Stimulated activated CD4-positive, alpha-beta T cell treated with anti-CD3 and anti-CD28 coated beads, Interleukin-12 subunit alpha, Interleukin-12 subunit beta, amount 100 ng/mL, for 24 hours (primary cell): Measurements from ENCODE around the gene OR2T11.
"Not testable (repeated sequence)": the region's sequence is repeated elsewhere in the genome, so short reads cannot be mapped to it uniquely, and the experiment has no call there.

Source experiments
- DNase-seq, 2 experiments: peaks; one replicate each; pipeline ENCODE4 v3.0.0-alpha.2; 2020; ENCODE audit warnings: low read depth in 2 of 2

Gene OR2T11, protein sequence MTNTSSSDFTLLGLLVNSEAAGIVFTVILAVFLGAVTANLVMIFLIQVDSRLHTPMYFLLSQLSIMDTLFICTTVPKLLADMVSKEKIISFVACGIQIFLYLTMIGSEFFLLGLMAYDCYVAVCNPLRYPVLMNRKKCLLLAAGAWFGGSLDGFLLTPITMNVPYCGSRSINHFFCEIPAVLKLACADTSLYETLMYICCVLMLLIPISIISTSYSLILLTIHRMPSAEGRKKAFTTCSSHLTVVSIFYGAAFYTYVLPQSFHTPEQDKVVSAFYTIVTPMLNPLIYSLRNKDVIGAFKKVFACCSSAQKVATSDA

DNA sequence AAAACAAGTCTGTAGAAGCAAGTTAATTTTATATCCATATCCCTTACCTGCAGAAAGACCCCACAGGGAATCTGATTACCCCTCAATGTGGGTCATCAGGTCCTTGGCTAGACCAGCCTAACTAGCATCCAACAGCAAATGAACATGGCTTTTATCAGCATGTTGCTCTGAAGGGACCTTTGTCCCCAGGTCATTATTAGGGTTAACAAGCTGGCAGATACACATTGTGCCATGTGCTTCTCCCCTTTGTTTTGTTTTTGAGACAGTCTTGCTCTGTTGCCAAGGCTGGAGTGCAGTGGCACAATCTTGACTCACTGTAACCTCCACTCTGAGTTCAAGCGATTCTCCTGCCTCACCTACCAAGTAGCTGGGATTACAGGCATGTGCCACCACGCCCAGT, at the start of gene OR2T11:
Gene OR2T11, minus strand, starts transcription at position 101 of the 400 bp plus-strand sequence. CDS start 7,963 bp downstream, outside the sequence.
- not testable (repeated sequence) for DNase-seq

- DNase-seq: no peak
These were observed 46.8 kb upstream of the OR2T11 start for GRCh38 chr1:248681651-248682050.

DNA sequence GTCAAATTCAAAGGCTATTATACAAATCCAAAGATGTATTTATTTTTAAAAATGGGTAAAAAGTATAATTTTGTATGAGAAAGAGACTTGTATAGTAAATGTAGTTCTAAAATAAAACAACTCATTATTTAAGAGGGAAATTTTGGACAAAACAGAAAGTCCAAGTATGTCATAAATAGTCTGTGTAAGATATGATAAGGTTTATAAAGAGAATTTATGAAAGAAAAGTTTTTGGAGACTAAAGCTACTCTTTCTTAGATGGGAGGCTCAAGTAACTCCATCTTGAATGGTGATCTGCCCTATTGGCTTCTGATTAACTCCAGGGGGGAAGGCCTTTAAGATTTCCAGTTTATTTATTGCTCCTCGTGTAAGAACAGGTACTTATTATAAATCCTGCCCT, 35.1 kb upstream of the OR2T11 start:
- no peak for DNase-seq

DNA sequence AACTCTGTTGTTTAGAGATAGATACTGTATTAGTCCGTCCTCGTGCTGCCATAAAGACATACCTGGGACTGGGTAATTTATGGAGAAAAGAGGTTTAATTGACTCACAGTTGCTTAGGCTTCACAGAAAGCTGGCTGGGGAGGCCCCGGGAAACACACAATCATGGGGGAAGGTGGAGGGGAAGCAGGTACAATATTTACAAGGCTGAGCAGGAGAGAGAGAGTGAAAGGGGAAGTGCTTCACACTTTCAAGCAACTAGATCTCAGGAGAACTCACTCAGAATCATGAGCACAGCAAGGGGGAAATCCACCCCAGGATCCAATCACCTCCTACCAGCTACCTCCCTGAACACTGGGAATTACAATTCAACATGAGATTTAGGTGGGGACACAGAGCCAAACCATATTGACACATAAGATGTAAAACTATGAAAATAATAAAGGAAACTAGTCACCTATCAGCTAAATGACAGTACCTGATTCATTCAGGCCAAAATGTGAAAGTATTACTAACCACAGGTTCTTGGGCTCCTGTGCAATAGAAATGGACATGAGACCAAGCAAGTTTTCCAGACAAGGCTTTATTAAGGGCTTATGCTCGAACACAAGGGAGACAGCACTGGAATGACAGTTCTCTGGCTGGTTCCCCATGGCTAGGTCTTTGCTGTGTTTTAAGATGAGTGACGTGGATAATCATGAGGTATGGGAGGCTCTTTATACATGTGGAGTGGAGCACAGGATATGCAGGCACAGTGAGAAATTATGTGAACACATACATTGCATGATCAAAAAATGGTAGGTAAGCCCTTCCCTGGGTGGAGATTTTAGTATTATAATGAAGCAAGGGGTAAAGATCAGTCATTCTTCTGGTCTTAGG, 28.8 kb upstream of the OR2T11 start:
- DNase-seq: not testable (repeated sequence)

DNA sequence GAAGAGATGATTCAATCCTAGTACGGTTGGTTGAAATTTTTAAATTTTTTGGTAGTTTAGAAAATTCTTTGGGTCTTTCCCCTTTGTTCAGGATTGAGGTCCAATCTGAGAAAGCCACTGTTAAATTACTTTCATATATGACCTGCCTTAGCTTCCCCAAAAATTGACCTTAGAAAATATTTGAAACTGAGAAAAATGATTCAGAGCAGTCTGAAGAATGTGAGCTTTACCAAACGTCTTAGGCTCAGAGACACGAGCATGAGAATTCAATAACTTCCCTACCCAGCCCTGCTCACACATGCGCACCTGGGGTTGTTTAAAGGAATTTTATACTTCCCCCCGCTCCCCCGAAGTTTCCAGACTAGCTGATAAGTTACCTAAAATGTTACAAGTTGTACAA, 21.9 kb upstream of the OR2T11 start:
- DNase-seq: not testable (repeated sequence)

- DNase-seq: not testable (repeated sequence)
These were observed 20.5 kb upstream of the OR2T11 start, which contains the start of gene OR2T27 for GRCh38 chr1:248655354-248655753. Gene OR2T27 (minus strand): TSS chr1:248655528. CDS start chr1:248650884, 4,644 bp downstream.

DNA sequence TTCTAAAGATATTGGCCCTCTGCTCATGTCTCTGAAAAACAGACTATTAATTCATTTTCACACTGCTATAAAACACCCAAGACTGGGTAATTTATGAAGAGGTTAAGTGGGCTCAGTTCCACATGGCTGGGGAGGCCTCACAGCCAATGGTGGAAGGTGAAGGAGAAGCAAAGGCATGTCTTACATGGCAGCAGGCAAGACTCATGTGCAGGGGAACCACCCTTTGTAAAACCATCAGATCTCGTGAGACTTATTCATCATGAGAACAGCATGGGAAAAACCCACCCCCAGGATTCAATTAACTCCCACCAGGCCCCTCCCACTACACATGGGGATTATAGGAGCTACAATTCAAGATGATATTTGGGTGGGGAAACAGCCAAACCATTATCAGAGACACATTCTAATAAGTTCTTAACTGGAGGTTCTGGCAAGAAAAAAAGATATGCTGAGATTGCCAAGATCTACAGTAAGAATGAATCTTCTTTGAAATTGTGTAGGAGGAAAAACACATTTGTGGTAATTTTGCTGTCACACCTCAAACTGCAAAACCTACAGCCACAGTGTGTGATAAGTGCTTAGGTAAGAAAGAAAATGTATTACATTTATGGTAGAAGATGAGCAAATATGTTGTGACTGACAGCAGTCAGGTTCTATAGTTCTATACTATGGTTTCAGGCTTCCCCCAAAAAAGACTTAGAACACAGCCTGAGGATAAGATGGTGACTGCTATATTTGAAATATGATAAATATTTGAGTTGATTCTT, 14.1 kb upstream of the OR2T11 start:
- DNase-seq: not testable (repeated sequence)

DNA sequence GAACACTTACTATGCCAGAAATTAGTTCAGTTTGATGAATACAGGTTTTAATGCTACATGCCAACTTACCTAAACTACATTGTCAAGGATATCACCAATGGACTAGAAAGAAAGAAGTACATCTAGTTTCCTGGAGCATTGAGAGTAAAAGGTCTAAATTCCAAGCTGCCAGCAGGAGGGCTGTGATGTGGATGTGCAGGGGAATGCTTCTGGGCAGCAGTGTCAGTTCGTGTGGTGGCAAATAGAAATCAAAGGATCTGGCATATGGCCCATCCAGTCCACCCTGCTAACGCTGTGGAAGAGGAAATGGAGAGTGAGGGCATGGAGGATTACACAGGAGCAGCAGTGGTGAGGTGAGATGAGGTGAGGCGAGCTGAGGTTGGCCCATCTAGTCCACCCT, 10.3 kb upstream of the OR2T11 start, which contains the start of gene OR2T35:
Gene OR2T35, minus strand, starts transcription at position 101 of the 400 bp plus-strand sequence. CDS start 6,020 bp downstream, outside the sequence.
- not testable (repeated sequence) for DNase-seq

- not testable (repeated sequence) for DNase-seq
These were observed 8.2 kb upstream of the OR2T11 start for GRCh38 chr1:248642971-248643651.

GRCh38 chr1:248641583-248641982, 6.7 kb upstream of the OR2T11 start:
- DNase-seq: not testable (repeated sequence)

DNA sequence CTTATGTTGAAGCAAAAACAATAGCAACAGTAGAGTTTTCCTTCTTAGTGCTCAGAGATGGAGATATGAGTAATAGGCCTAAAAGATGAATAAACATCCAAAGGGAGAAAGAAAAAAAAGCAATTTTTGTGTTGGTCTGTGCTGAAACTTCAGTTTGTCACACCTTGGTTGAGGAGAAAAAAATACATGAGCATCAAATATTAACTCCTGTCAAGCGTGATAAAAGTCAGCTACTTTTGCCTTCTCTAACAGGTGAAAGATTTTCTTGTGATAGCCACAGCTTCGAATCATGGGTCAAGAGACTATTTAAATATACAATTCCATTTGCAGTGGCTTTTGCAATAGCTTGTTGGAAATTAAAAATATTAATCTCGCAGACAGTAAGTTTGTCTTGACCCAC, 6.0 kb upstream of the OR2T11 start:
- not testable (repeated sequence) for DNase-seq

- DNase-seq: not testable (repeated sequence)
These were observed 4.8 kb upstream of the OR2T11 start for GRCh38 chr1:248639652-248640051.

DNA sequence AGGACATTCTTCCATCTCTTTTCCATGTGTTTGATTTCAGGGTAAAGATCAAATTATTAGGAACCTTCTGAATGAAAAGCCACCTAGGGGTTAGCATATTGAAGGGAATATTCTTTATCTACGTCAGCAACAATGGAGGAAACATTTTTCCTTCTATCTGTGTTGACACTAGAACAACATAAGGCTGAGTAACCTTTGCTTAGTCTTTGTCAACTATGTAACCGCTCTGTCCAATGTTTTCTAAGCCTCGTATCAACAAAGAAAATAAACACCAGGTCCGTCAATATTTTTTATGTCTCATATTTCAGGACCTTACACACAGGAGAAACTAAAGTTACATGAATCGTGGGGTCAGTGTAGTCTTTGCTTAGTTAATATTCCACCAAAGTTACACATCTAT, 1.7 kb upstream of the OR2T11 start:
- DNase-seq: not testable (repeated sequence)

GRCh38 chr1:248631354-248632008, 3.4 kb downstream of the OR2T11 start:
- no peak for DNase-seq

- no peak for DNase-seq
These were observed 4.3 kb downstream of the OR2T11 start for GRCh38 chr1:248630551-248630950.

- no peak for DNase-seq
These were observed 6.7 kb downstream of the OR2T11 start for GRCh38 chr1:248627971-248628844.

DNA sequence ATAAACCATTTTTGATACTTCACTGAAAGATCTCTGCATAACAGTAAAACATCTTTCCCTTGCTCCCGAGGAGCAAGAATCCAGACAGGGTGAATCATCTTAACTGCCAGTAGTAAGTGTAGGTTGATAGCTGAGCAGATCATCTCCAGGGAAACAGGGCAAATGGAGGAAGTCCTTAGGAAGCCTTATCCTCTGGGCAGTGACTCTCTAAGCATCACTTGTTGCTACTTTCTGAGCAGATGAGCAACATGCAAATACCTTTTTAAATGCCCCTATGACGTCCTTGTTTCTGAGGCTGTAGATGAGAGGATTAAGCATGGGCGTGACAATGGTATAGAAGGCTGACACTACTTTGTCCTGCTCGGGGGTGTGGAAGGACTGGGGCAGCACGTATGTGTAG, 8.9 kb downstream of the OR2T11 start:
- no peak for DNase-seq

GRCh38 chr1:248625166-248625565, 9.7 kb downstream of the OR2T11 start:
- DNase-seq: no peak

DNA sequence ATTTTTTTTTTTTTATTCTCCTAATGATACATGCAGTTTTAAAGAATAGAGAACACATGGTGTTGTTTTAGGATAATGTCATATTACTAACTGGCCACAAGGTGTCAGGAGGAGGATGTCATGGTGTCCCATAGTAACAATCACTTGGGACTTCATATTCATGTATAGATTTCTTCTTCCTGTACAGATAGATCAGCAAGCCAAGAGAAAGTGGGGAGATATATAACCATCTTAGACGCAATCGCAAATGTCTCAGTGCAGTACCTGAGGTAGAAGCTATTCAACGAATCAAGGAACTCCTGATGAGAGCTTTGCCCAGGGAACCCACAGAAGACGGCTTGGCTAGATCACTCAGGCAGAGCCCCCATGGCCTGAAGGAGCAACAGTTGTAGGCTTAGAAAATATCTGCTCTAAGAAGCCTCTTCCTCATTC, 12.3 kb downstream of the OR2T11 start:
- DNase-seq: no peak

DNA sequence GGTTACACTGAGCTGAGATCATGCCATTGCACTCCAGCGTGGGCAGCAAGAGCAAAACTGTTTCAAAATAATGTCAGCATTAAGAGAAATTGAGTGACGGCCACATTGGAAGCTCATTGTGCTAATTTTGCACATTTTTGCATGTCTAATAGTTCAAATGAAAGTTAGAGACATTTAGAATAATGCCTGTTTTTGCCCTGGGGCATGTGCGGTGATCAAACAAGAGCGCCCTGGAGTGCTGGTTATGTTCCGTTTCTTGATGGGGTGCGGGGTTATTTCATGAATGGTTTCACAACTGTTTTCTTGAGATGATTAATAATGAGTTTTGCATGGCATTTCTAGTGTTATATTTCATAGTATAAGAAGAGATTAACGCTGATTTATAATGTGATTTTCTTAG, 13.1 kb downstream of the OR2T11 start:
- DNase-seq: no peak
